Measurements from ENCODE around the gene SLC2A3. TPM values are rescaled to one million over a fixed set of nuclear protein-coding genes. Genes with fewer than 3 reads are reported as not detected.
"Not testable (repeated sequence)": the region's sequence is repeated elsewhere in the genome, so short reads cannot be mapped to it uniquely, and the experiment has no call there.

Gene SLC2A3
- total RNA-seq, 1 donor from 2014 or later: 156 TPM

GRCh38 chr12:7950230-7950943 is 14.4 kb upstream of the SLC2A3 start:
- DNase-seq: not testable (repeated sequence)

- DNase-seq: no peak
Observed at GRCh38 chr12:7948589-7949260, 12.7 kb upstream of the SLC2A3 start.

- no peak for DNase-seq
Observed at GRCh38 chr12:7947011-7947410, 11.0 kb upstream of the SLC2A3 start.

GRCh38 chr12:7944760-7945159 is 8.8 kb upstream of the SLC2A3 start:
- DNase-seq: not testable (repeated sequence)

GRCh38 chr12:7940906-7941305 is 4.9 kb upstream of the SLC2A3 start:
- DNase-seq: no peak

GRCh38 chr12:7937833-7938506 is 2.0 kb upstream of the SLC2A3 start:
- peak; percentile 30 for DNase-seq

- DNase-seq: no peak
Observed at GRCh38 chr12:7934889-7935492, 996 bp downstream of the SLC2A3 start.

- no peak for DNase-seq
Observed at GRCh38 chr12:7934091-7934888, 1.7 kb downstream of the SLC2A3 start.

- peak; percentile 94 for DNase-seq
Observed at GRCh38 chr12:7933255-7933726, 2.7 kb downstream of the SLC2A3 start.

- DNase-seq: not testable (repeated sequence)
Observed at GRCh38 chr12:7932599-7933240, 3.3 kb downstream of the SLC2A3 start.

- no peak for DNase-seq
Observed at GRCh38 chr12:7929083-7929792, 6.7 kb downstream of the SLC2A3 start.

GRCh38 chr12:7927470-7927869 is 8.5 kb downstream of the SLC2A3 start:
- DNase-seq: no peak

GRCh38 chr12:7926068-7926666 is 9.8 kb downstream of the SLC2A3 start:
- DNase-seq: not testable (repeated sequence)

GRCh38 chr12:7923241-7924236 is 12.4 kb downstream of the SLC2A3 start:
- DNase-seq: no peak

GRCh38 chr12:7921181-7921580 is 14.8 kb downstream of the SLC2A3 start:
- DNase-seq: not testable (repeated sequence)

GRCh38 chr12:7918268-7918590 is 17.8 kb downstream of the SLC2A3 start:
- not testable (repeated sequence) for DNase-seq

GRCh38 chr12:7917392-7918267 is 18.4 kb downstream of the SLC2A3 start:
- DNase-seq: no peak

GRCh38 chr12:7916936-7917335 is 19.1 kb downstream of the SLC2A3 start:
- DNase-seq: no peak

Data from skin of body (tissue), 2 donors.